ENCODE measurements around the gene ADGRG3.
"Not testable (repeated sequence)": the region's sequence is repeated elsewhere in the genome, so short reads cannot be mapped to it uniquely, and the experiment has no call there.

Gene ADGRG3

DNA sequence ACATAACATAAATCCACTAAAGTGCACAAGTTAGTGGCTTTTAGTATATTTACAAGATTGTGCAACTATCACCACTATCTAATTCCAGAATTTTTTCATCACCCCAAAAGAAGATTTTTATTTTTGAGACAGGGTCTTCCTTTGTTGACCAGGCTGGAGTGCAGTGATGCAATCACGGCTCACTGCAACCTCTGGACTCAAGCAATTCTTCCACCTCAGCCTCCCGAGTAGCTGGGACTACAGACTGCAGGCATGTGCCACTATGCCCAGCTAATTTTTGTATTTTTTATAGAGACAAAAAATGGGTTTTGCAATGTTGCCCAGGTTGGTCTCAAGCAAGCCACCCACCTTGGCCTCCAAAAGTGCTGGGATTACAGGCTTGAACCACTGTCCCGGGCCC is 41.6 kb downstream of the ADGRG3 start:
- H3K4me3 ChIP-seq (ENCODE audit: low read length) = no peak overlapping the region
- H3K4me1 ChIP-seq (ENCODE audit: insufficient read depth, low read length) = no peaks in the 10 kb centered on the region
- no peak overlapping the region for H3K9ac ChIP-seq (ENCODE audit: low read depth, low read length)
- no peaks in the 10 kb centered on the region for H3K9me3 ChIP-seq (ENCODE audit: insufficient read depth, low read depth, low read length)
- no peaks in the 10 kb centered on the region for H3K27me3 ChIP-seq (ENCODE audit: insufficient read depth, low read length)
- no peak overlapping the region for H3K27ac ChIP-seq (ENCODE audit: low read length)
- H3K36me3 ChIP-seq (ENCODE audit: insufficient read depth, low read depth, low read length) = no peaks in the 10 kb centered on the region

GRCh38 chr16:57711346-57711745 is 43.2 kb downstream of the ADGRG3 start:
- Histone ChIP-seq H3K27ac (ENCODE audit: low read length) (no peak overlapping the region), H3K9ac (ENCODE audit: low read depth, low read length) (no peak overlapping the region), H3K27me3 (ENCODE audit: insufficient read depth, low read length) (no peaks in the 10 kb centered on the region), H3K9me3 (ENCODE audit: insufficient read depth, low read depth, low read length) (no peaks in the 10 kb centered on the region), H3K36me3 (ENCODE audit: insufficient read depth, low read depth, low read length) (no peaks in the 10 kb centered on the region), H3K4me3 (ENCODE audit: low read length) (no peak overlapping the region), H3K4me1 (ENCODE audit: insufficient read depth, low read length) (no peaks in the 10 kb centered on the region)

DNA sequence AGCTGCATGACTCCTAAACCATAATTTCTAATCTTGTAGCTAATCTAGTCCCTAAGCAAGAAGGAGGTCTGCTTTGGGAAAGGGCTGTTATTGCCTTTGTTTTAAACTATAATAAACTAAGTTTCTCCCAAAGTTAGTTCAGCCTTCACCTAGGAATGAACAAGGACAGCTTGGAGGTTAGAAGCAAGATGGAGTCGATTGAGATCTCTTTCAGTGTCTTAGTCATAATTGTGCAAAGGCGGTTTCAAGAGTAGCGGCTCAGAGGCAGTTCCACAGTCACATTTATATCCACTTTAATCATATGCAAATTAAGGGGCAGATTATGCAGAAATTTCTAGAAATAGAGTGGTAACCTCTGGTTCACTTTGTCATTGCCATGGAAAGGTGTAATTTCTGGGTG is 43.9 kb downstream of the ADGRG3 start:
- H3K36me3 ChIP-seq (ENCODE audit: insufficient read depth, low read depth, low read length) = no peaks in the 10 kb centered on the region

DNA sequence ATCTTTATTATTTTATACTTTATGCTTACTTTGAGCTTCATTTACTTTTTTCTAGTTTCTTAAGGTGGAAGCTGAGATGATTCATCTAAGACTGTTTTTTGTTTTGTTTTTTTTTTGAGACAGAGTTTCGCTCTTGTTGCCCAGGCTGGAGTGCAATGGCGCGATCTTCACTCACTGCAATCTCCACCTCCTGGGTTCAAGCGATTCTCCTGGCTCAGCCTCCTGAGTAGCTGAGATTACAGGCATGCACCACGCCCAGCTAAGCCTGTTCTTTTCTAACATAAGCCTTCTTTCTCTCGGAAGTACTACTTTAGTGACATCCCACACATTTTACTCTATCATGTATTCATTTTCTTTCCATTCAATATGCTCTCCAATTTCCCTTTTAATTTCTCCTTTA is 44.5 kb downstream of the ADGRG3 start:
- not testable (repeated sequence) for H3K9ac ChIP-seq (ENCODE audit: low read depth, low read length); H3K27me3 ChIP-seq (ENCODE audit: insufficient read depth, low read length); H3K36me3 ChIP-seq (ENCODE audit: insufficient read depth, low read depth, low read length); H3K27ac ChIP-seq (ENCODE audit: low read length); H3K9me3 ChIP-seq (ENCODE audit: insufficient read depth, low read depth, low read length); H3K4me3 ChIP-seq (ENCODE audit: low read length); H3K4me1 ChIP-seq (ENCODE audit: insufficient read depth, low read length)

More for the DNA sequence above, 43.9 kb downstream of the ADGRG3 start:
- Histone ChIP-seq H3K9ac (ENCODE audit: low read depth, low read length) (no peak overlapping the region), H3K4me1 (ENCODE audit: insufficient read depth, low read length) (no peaks in the 10 kb centered on the region), H3K4me3 (ENCODE audit: low read length) (no peak overlapping the region), H3K27ac (ENCODE audit: low read length) (no peak overlapping the region), H3K9me3 (ENCODE audit: insufficient read depth, low read depth, low read length) (no peaks in the 10 kb centered on the region), H3K27me3 (ENCODE audit: insufficient read depth, low read length) (no peaks in the 10 kb centered on the region)

DNA sequence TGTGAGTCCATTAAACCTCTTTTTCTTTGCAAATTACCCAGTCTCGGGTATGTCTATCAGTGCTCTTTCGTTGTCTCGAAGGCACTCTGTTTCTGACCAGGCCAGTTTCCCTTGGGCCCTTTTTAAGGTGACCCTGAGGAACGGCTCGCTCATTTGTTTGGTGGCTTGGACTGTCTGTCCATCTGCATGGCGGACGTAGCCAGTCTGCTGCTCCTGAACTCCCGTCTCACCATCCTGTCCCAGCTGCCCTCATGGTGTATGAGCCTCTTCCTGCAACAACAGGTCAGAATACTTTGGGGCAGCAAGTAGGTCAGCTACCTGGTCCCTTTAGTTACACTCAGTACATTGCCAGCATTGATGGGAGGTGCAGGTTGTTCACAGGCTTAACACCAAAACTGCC is 45.5 kb downstream of the ADGRG3 start:
- Histone ChIP-seq H3K4me1 (ENCODE audit: insufficient read depth, low read length) (no peaks in the 10 kb centered on the region), H3K27ac (ENCODE audit: low read length) (no peak overlapping the region), H3K9ac (ENCODE audit: low read depth, low read length) (no peak overlapping the region), H3K27me3 (ENCODE audit: insufficient read depth, low read length) (no peaks in the 10 kb centered on the region), H3K4me3 (ENCODE audit: low read length) (no peak overlapping the region), H3K9me3 (ENCODE audit: insufficient read depth, low read depth, low read length) (no peaks in the 10 kb centered on the region), H3K36me3 (ENCODE audit: insufficient read depth, low read depth, low read length) (no peaks in the 10 kb centered on the region)

DNA sequence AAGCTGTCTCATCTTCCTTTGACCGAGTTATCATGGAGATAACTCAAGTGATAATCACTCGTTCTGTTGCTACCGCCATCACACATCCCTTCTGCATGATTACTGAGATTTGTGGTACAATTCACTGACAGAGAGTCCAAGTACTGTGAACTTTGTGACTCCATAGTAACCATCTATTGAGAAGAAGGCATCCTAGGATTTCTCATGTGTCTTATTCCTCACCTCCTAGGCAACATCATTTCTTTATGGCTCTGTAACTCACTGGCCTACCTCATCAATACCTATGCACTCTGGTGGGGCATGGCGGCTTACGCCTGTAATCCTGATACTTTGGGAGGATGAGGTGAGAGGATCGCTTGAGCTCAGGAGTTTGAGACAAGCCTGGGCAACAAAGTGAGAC is 45.9 kb downstream of the ADGRG3 start:
- no peaks in the 10 kb centered on the region for H3K4me1 ChIP-seq (ENCODE audit: insufficient read depth, low read length)

DNA sequence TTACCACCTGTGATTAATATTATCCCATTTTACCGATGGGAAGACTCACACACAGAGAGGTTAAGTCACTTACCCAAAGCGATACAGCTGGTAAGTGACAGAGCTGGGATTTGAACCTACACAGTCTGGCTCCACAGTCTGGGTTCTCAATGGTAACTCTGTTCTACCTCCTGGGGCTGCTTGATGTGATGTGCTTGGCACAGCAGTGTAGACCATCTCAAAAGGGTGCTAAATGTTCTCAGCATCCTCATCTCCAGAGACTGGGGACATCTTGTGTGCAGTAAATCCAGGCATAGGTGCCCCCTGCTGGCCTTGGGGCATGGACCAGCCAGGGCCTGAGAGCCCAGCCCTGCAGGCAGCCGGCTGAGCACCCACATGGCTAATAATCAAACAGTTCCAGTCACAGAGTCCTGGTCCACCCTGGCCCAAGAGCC is 52.1 kb downstream of the ADGRG3 start:
- H3K9ac ChIP-seq (ENCODE audit: low read depth, low read length) = no peak overlapping the region
- H3K4me3 ChIP-seq (ENCODE audit: low read length) = no peak overlapping the region
- H3K4me1 ChIP-seq (ENCODE audit: insufficient read depth, low read length) = no peaks in the 10 kb centered on the region
- no peaks in the 10 kb centered on the region for H3K27me3 ChIP-seq (ENCODE audit: insufficient read depth, low read length)
- no peaks in the 10 kb centered on the region for H3K9me3 ChIP-seq (ENCODE audit: insufficient read depth, low read depth, low read length)
- no peak overlapping the region for H3K27ac ChIP-seq (ENCODE audit: low read length)
- H3K36me3 ChIP-seq (ENCODE audit: insufficient read depth, low read depth, low read length) = no peaks in the 10 kb centered on the region

More for the DNA sequence above, 45.9 kb downstream of the ADGRG3 start:
- no peak overlapping the region for H3K27ac ChIP-seq (ENCODE audit: low read length)
- no peaks in the 10 kb centered on the region for H3K36me3 ChIP-seq (ENCODE audit: insufficient read depth, low read depth, low read length)
- no peaks in the 10 kb centered on the region for H3K27me3 ChIP-seq (ENCODE audit: insufficient read depth, low read length)
- H3K9me3 ChIP-seq (ENCODE audit: insufficient read depth, low read depth, low read length) = no peaks in the 10 kb centered on the region
- H3K4me3 ChIP-seq (ENCODE audit: low read length) = no peak overlapping the region
- no peak overlapping the region for H3K9ac ChIP-seq (ENCODE audit: low read depth, low read length)

- Histone ChIP-seq H3K4me1 (ENCODE audit: insufficient read depth, low read length) (no peaks in the 10 kb centered on the region), H3K9me3 (ENCODE audit: insufficient read depth, low read depth, low read length) (no peaks in the 10 kb centered on the region), H3K27me3 (ENCODE audit: insufficient read depth, low read length) (no peaks in the 10 kb centered on the region), H3K4me3 (ENCODE audit: low read length) (no peak overlapping the region), H3K36me3 (ENCODE audit: insufficient read depth, low read depth, low read length) (no peaks in the 10 kb centered on the region), H3K27ac (ENCODE audit: low read length) (no peak overlapping the region), H3K9ac (ENCODE audit: low read depth, low read length) (no peak overlapping the region)
Measured at GRCh38 chr16:57721356-57722209, 53.5 kb downstream of the ADGRG3 start.

DNA sequence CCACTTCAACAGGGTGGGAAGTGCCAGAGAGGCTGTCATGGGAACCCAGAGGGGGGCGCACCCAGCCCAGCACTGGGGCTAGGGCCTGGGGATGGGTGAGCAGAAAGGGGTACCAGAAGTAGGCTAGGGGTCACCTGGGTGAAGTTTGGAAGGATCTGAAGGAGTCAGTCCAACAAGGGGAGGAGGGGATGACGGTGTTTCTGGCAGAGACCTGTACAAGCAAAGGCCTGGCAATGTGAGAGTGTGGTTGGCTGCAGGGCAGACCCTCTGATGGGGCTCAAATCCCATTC is 54.0 kb downstream of the ADGRG3 start:
- Histone ChIP-seq H3K27ac (ENCODE audit: low read length) (no peak overlapping the region), H3K36me3 (ENCODE audit: insufficient read depth, low read depth, low read length) (no peaks in the 10 kb centered on the region), H3K4me1 (ENCODE audit: insufficient read depth, low read length) (no peaks in the 10 kb centered on the region), H3K9me3 (ENCODE audit: insufficient read depth, low read depth, low read length) (no peaks in the 10 kb centered on the region), H3K4me3 (ENCODE audit: low read length) (no peak overlapping the region), H3K27me3 (ENCODE audit: insufficient read depth, low read length) (no peaks in the 10 kb centered on the region), H3K9ac (ENCODE audit: low read depth, low read length) (no peak overlapping the region)

GRCh38 chr16:57722651-57723050 is 54.5 kb downstream of the ADGRG3 start:
- no peaks in the 10 kb centered on the region for H3K36me3 ChIP-seq (ENCODE audit: insufficient read depth, low read depth, low read length)
- H3K27ac ChIP-seq (ENCODE audit: low read length) = no peak overlapping the region
- H3K4me1 ChIP-seq (ENCODE audit: insufficient read depth, low read length) = no peaks in the 10 kb centered on the region
- no peak overlapping the region for H3K4me3 ChIP-seq (ENCODE audit: low read length)
- no peaks in the 10 kb centered on the region for H3K27me3 ChIP-seq (ENCODE audit: insufficient read depth, low read length)
- no peak overlapping the region for H3K9ac ChIP-seq (ENCODE audit: low read depth, low read length)
- H3K9me3 ChIP-seq (ENCODE audit: insufficient read depth, low read depth, low read length) = no peaks in the 10 kb centered on the region

- no peak overlapping the region for H3K27ac ChIP-seq (ENCODE audit: low read length)
- H3K36me3 ChIP-seq (ENCODE audit: insufficient read depth, low read depth, low read length) = no peaks in the 10 kb centered on the region
- no peak overlapping the region for H3K9ac ChIP-seq (ENCODE audit: low read depth, low read length)
- no peaks in the 10 kb centered on the region for H3K27me3 ChIP-seq (ENCODE audit: insufficient read depth, low read length)
- H3K4me3 ChIP-seq (ENCODE audit: low read length) = no peak overlapping the region
- H3K4me1 ChIP-seq (ENCODE audit: insufficient read depth, low read length) = no peaks in the 10 kb centered on the region
- H3K9me3 ChIP-seq (ENCODE audit: insufficient read depth, low read depth, low read length) = no peaks in the 10 kb centered on the region
Measured at GRCh38 chr16:57723170-57723569, 55.1 kb downstream of the ADGRG3 start.

DNA sequence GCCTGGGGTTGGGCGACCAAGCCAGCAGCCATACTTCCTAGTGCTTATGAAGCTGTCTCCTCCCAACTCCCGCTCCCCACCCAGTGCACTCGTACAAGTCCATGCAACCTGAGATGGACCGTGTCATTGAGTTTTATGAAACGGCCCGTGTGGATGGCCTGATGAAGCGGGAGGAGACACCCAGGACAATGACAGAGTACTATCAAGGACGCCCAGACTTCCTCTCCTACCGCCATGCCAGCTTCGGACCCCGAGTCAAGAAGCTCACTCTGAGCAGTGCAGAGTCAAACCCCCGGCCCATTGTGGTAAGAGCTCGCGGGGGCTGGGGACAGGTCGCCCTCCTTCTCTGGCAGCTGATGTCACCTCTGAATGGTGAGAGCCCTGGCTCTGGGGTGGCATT is 56.4 kb downstream of the ADGRG3 start:
- H3K4me1 ChIP-seq (ENCODE audit: insufficient read depth, low read length) = no peaks in the 10 kb centered on the region
- H3K27ac ChIP-seq (ENCODE audit: low read length) = no peak overlapping the region
- H3K4me3 ChIP-seq (ENCODE audit: low read length) = no peak overlapping the region
- H3K27me3 ChIP-seq (ENCODE audit: insufficient read depth, low read length) = no peaks in the 10 kb centered on the region
- no peaks in the 10 kb centered on the region for H3K36me3 ChIP-seq (ENCODE audit: insufficient read depth, low read depth, low read length)
- H3K9me3 ChIP-seq (ENCODE audit: insufficient read depth, low read depth, low read length) = no peaks in the 10 kb centered on the region
- H3K9ac ChIP-seq (ENCODE audit: low read depth, low read length) = no peak overlapping the region
